HG03095 (cell line): Measurements from ENCODE around the gene TMEM121.

Source experiments
- ATAC-seq: cut with Tn5 transposase; IDR thresholded peaks from one replicate; pipeline ENCODE4 v1.9.1; 2021; ENCODE audit warnings: moderate library complexity; ENCODE audit not compliant: unreplicated experiment

The TMEM121 gene

GRCh38 chr14:105527381-105527825 lies 1.0 kb downstream of the TMEM121 start:
- no peak for ATAC-seq

GRCh38 chr14:105527826-105528585 lies 1.6 kb downstream of the TMEM121 start:
- ATAC-seq = no peak

- no peak for ATAC-seq
These were observed 2.4 kb downstream of the TMEM121 start for GRCh38 chr14:105528586-105529318.

- ATAC-seq = no peak
These were observed 2.9 kb downstream of the TMEM121 start for GRCh38 chr14:105529319-105529568.

- no peak for ATAC-seq
These were observed 3.3 kb downstream of the TMEM121 start for GRCh38 chr14:105529569-105530284.

GRCh38 chr14:105530285-105531087 lies 4.1 kb downstream of the TMEM121 start:
- ATAC-seq = no peak

- no peak for ATAC-seq
These were observed 4.9 kb downstream of the TMEM121 start for GRCh38 chr14:105531088-105531893.

- ATAC-seq = no peak
These were observed 5.7 kb downstream of the TMEM121 start for GRCh38 chr14:105531894-105532623.

- no peak for ATAC-seq
These were observed 6.4 kb downstream of the TMEM121 start for GRCh38 chr14:105532735-105533141.

GRCh38 chr14:105533391-105533790 lies 7.0 kb downstream of the TMEM121 start:
- no peak for ATAC-seq

GRCh38 chr14:105533811-105534498 lies 7.6 kb downstream of the TMEM121 start:
- ATAC-seq = no peak

GRCh38 chr14:105534586-105534985 lies 8.2 kb downstream of the TMEM121 start:
- no peak for ATAC-seq

- ATAC-seq = no peak
These were observed 9.7 kb downstream of the TMEM121 start for GRCh38 chr14:105536051-105536450.

- ATAC-seq = no peak
These were observed 10.6 kb downstream of the TMEM121 start for GRCh38 chr14:105536691-105537579.

GRCh38 chr14:105537580-105538474 lies 11.4 kb downstream of the TMEM121 start:
- no peak for ATAC-seq

GRCh38 chr14:105538481-105539049 lies 12.2 kb downstream of the TMEM121 start:
- no peak for ATAC-seq

GRCh38 chr14:105540811-105541210 lies 14.4 kb downstream of the TMEM121 start:
- no peak for ATAC-seq
